Fibroblast of mammary gland (primary cell): ENCODE results near the gene CYP17A1.
"Not testable (repeated sequence)": the region's sequence is repeated elsewhere in the genome, so short reads cannot be mapped to it uniquely, and the experiment has no call there.

Source experiments
- DNase-seq: peaks from one replicate; pipeline ENCODE4 v3.0.0-alpha.2; 2010; ENCODE audit warnings: low read depth
- H3K4me3 ChIP-seq: 2 replicates; pipeline ENCODE4 v1.5.1; 2011; ENCODE audit warnings: low read depth, mild to moderate bottlenecking, low read length, moderate library complexity; ENCODE audit not compliant: control insufficient read depth
- CTCF ChIP-seq: conservative IDR thresholded peaks from 2 replicates; pipeline ENCODE4 v1.5.1; 2011; ENCODE audit warnings: low read depth, low read length, inconsistent platforms; ENCODE audit not compliant: control insufficient read depth, insufficient read depth

Gene CYP17A1

GRCh38 chr10:102869258-102870198 is 32.3 kb upstream of the CYP17A1 start, which contains the start of gene AS3MT:
TSS of gene AS3MT (plus strand) at chr10:102869470. CDS start at chr10:102869593, 123 bp downstream.
- DNase-seq: no peak
- no peak for TF ChIP-seq CTCF
- peak within 1 kb of the TSS; percentile 56 for H3K4me3 ChIP-seq

- no peak for DNase-seq
- no peak for TF ChIP-seq CTCF
- H3K4me3 ChIP-seq: peak overlapping the region; percentile 56
Observed at GRCh38 chr10:102868911-102869257, 31.7 kb upstream of the CYP17A1 start.

GRCh38 chr10:102865620-102866019 is 28.4 kb upstream of the CYP17A1 start:
- H3K4me3 ChIP-seq: no peak overlapping the region
- no peak for DNase-seq
- no peak for TF ChIP-seq CTCF

GRCh38 chr10:102863660-102864059 is 26.4 kb upstream of the CYP17A1 start:
- no peak for TF ChIP-seq CTCF
- H3K4me3 ChIP-seq: no peak overlapping the region
- no peak for DNase-seq

- DNase-seq: no peak
- TF ChIP-seq CTCF: no peak
- no peak overlapping the region for H3K4me3 ChIP-seq
Observed at GRCh38 chr10:102859911-102860310, 22.7 kb upstream of the CYP17A1 start.

GRCh38 chr10:102856758-102857424 is 19.7 kb upstream of the CYP17A1 start:
- H3K4me3 ChIP-seq: no peak overlapping the region
- DNase-seq: no peak
- TF ChIP-seq CTCF: no peak

- peak; percentile 99 for DNase-seq
- H3K4me3 ChIP-seq: not testable (repeated sequence)
Observed at GRCh38 chr10:102855731-102856436, 18.7 kb upstream of the CYP17A1 start.

- H3K4me3 ChIP-seq, DNase-seq: not testable (repeated sequence)
Observed at GRCh38 chr10:102853237-102853636, 16.0 kb upstream of the CYP17A1 start.
